Measurements from ENCODE around the gene COBL. TPM values are rescaled to one million over a fixed set of nuclear protein-coding genes. Genes with fewer than 3 reads are reported as not detected.

Gene COBL
- total and polyA plus RNA-seq, 9 of the 15 experiments (the other 6 are each of a cell fraction or from before 2014, with no cell fraction given) = 0.01 to 2.4 (median 0.09) TPM; not detected in 3

- POLR2A ChIA-PET = no interaction called here
- Histone ChIP-seq H3K27me3 (ENCODE audit: control insufficient read depth in 2 of 2, insufficient read depth in 2 of 2, low read length in 2 of 2) (peaks cover 0 to 39% of the 10 kb centered on the region in 2 experiments; a peak in 2 of 5 replicates), H3K9me3 (replicated peaks; ENCODE audit: control insufficient read depth, insufficient read depth, low read depth, low read length) (no peaks in the 10 kb centered on the region), H4K20me1 (replicated peaks; ENCODE audit: control insufficient read depth, insufficient read depth, low read length) (no peaks in the 10 kb centered on the region; the same call in 1 of the 2 replicates), H3K79me2 (ENCODE audit: control insufficient read depth, insufficient read depth, low read length) (no peaks in the 10 kb centered on the region), H3K4me3 (no peak overlapping the region), H3K4me2 (ENCODE audit: insufficient read depth, low read length) (no peak overlapping the region), H3K9ac (ENCODE audit: insufficient read depth in 1 of 2, low read depth in 2 of 2, low read length in 2 of 2) (no peak overlapping the region), H2AFZ (ENCODE audit: low read depth, low read length) (no peak overlapping the region), H3K36me3 (ENCODE audit: control insufficient read depth, insufficient read depth, low read length) (no peaks in the 10 kb centered on the region), H3K9me1 (ENCODE audit: control insufficient read depth, insufficient read depth, low read length) (no peaks in the 10 kb centered on the region), H3K27ac (ENCODE audit: extremely low read depth, low read depth, low read length) (no peak overlapping the region), H3K4me1 (replicated peaks in 1 of 2; ENCODE audit: control insufficient read depth in 2 of 2, insufficient read depth in 2 of 2, low read length in 2 of 2) (no peaks in the 10 kb centered on the region; a peak in 1 of 5 replicates)
- WGBS (ENCODE audit: insufficient coverage, low coverage, missing lambda C conversion rate) = 2% methylated on average over 7 of the region's 7 CpGs
- FAIRE-seq = no peak
- ATAC-seq = no peak
- in situ Hi-C loops (cut with MboI) (no loop called here), intact Hi-C loops (cut with micrococcal nuclease) (no loop called here)
- DNase-seq (ENCODE audit: extremely low read depth in 1 of 4, low spot score in 3 of 4) = no peak
- no peak for TF ChIP-seq CBFA2T2 (conservative IDR thresholded peaks at IDR 0.05)
- TF ChIP-seq ZBED1 (IDR thresholded peaks at IDR 0.05) = no peak
- no peak for TF ChIP-seq ATF6 (CRISPR knock-in tag; IDR thresholded peaks at IDR 0.05)
- TF ChIP-seq HNRNPLL (IDR thresholded peaks at IDR 0.05; ENCODE audit: low read depth, low read length, poor library complexity, severe bottlenecking) = no peak
- CTCF ChIA-PET (ENCODE audit: low intra/inter-chr PET ratio) = no interaction called here
- no TSS peak for BruUV-seq (replicated peaks)
Observed at GRCh38 chr7:51214098-51214497, 102.5 kb downstream of the COBL start.

DNA sequence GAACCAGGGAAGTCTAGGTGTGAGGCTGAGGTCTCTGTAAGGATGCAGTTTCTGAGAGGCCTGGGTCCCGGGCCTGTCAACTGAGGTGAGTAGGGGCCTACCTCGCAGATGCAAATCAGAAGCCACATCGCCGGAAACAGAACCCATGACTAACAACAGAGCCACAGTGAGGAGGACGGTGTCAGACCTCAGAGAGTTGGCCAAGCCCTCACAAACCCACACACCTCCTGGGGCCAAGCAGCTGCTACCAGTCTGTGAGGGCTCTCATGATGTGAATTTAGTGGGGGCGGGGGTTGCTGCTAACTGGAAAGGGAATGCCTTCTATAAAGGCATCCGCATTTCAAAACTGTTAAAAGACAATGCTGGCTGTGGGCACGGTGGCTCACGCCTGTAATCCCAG lies 103.0 kb downstream of the COBL start:
- H3K36me3 ChIP-seq (ENCODE audit: control insufficient read depth, insufficient read depth, low read length) = no peaks in the 10 kb centered on the region
- ATAC-seq = no peak
- no peak overlapping the region for H3K4me2 ChIP-seq (ENCODE audit: insufficient read depth, low read length)
- DNase-seq (ENCODE audit: extremely low read depth in 1 of 4, low spot score in 3 of 4) = no peak
- no peaks in the 10 kb centered on the region for H3K79me2 ChIP-seq (ENCODE audit: control insufficient read depth, insufficient read depth, low read length)
- ChIA-PET POLR2A (no interaction called here), CTCF (ENCODE audit: low intra/inter-chr PET ratio) (no interaction called here)
- H3K9me1 ChIP-seq (ENCODE audit: control insufficient read depth, insufficient read depth, low read length) = no peaks in the 10 kb centered on the region
- H3K9ac ChIP-seq (ENCODE audit: insufficient read depth in 1 of 2, low read depth in 2 of 2, low read length in 2 of 2) = no peak overlapping the region
- H3K9me3 ChIP-seq (replicated peaks; ENCODE audit: control insufficient read depth, insufficient read depth, low read depth, low read length) = no peaks in the 10 kb centered on the region
- intact Hi-C loops (cut with micrococcal nuclease) = no loop called here
- no peak for FAIRE-seq
- H3K27ac ChIP-seq (ENCODE audit: extremely low read depth, low read depth, low read length) = no peak overlapping the region
- in situ Hi-C loops (cut with MboI) = no loop called here
- WGBS (ENCODE audit: insufficient coverage, low coverage, missing lambda C conversion rate) = 6% methylated on average over 9 of the region's 9 CpGs
- H3K4me3 ChIP-seq = no peak overlapping the region
- no peaks in the 10 kb centered on the region; the same call in 1 of the 2 replicates for H4K20me1 ChIP-seq (replicated peaks; ENCODE audit: control insufficient read depth, insufficient read depth, low read length)
- H3K27me3 ChIP-seq (ENCODE audit: control insufficient read depth in 2 of 2, insufficient read depth in 2 of 2, low read length in 2 of 2) = peaks cover 0 to 38% of the 10 kb centered on the region in 2 experiments; a peak in 2 of 5 replicates
- BruUV-seq (replicated peaks) = no TSS peak
- H2AFZ ChIP-seq (ENCODE audit: low read depth, low read length) = no peak overlapping the region
- no peaks in the 10 kb centered on the region; a peak in 1 of 5 replicates for H3K4me1 ChIP-seq (replicated peaks in 1 of 2; ENCODE audit: control insufficient read depth in 2 of 2, insufficient read depth in 2 of 2, low read length in 2 of 2)
- TF ChIP-seq E2F6 (IDR thresholded peaks at IDR 0.05; ENCODE audit: borderline replicate concordance in 1 of 2, extremely low read depth in 1 of 2, insufficient read depth in 1 of 2, insufficient read length in 1 of 2, low read depth in 1 of 2, low read length in 1 of 2, poor library complexity in 1 of 2, severe bottlenecking in 1 of 2) (no peak), NCOR1 (IDR thresholded peaks at IDR 0.05) (no peak), ZNF274 (IDR thresholded peaks at IDR 0.05; ENCODE audit: borderline replicate concordance, low read depth, low read length) (no peak), ZBTB5 (IDR thresholded peaks at IDR 0.05) (no peak)
- TF ChIP-seq, protein P1, sequence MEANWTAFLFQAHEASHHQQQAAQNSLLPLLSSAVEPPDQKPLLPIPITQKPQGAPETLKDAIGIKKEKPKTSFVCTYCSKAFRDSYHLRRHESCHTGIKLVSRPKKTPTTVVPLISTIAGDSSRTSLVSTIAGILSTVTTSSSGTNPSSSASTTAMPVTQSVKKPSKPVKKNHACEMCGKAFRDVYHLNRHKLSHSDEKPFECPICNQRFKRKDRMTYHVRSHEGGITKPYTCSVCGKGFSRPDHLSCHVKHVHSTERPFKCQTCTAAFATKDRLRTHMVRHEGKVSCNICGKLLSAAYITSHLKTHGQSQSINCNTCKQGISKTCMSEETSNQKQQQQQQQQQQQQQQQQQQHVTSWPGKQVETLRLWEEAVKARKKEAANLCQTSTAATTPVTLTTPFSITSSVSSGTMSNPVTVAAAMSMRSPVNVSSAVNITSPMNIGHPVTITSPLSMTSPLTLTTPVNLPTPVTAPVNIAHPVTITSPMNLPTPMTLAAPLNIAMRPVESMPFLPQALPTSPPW (CRISPR knock-in tag; IDR thresholded peaks at IDR 0.05) = no peak
